ENCODE results near the gene GALNT10.

- TF ChIP-seq POLR2A (IDR thresholded peaks at IDR 0.05; ENCODE audit: low read depth) = no peak
- TF ChIP-seq, protein P1, sequence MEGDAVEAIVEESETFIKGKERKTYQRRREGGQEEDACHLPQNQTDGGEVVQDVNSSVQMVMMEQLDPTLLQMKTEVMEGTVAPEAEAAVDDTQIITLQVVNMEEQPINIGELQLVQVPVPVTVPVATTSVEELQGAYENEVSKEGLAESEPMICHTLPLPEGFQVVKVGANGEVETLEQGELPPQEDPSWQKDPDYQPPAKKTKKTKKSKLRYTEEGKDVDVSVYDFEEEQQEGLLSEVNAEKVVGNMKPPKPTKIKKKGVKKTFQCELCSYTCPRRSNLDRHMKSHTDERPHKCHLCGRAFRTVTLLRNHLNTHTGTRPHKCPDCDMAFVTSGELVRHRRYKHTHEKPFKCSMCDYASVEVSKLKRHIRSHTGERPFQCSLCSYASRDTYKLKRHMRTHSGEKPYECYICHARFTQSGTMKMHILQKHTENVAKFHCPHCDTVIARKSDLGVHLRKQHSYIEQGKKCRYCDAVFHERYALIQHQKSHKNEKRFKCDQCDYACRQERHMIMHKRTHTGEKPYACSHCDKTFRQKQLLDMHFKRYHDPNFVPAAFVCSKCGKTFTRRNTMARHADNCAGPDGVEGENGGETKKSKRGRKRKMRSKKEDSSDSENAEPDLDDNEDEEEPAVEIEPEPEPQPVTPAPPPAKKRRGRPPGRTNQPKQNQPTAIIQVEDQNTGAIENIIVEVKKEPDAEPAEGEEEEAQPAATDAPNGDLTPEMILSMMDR (IDR thresholded peaks at IDR 0.05) = no peak
Measured at GRCh38 chr5:154333016-154333415, 142.5 kb downstream of the GALNT10 start.

Measured in esophagus muscularis mucosa (tissue), 3 donors.